GM21367 (cell line): ENCODE data around the gene TBX5.

ENCODE experiments used
- ATAC-seq: cut with Tn5 transposase; IDR thresholded peaks from one replicate; pipeline ENCODE4 v1.9.1; 2021; ENCODE audit not compliant: unreplicated experiment

Gene TBX5

GRCh38 chr12:114431902-114432301 is 26.0 kb upstream of the TBX5 start:
- no peak for ATAC-seq

- ATAC-seq = no peak
These were observed 24.4 kb upstream of the TBX5 start for GRCh38 chr12:114430306-114430705.

- ATAC-seq = no peak
These were observed 19.2 kb upstream of the TBX5 start for GRCh38 chr12:114425031-114425626.

- ATAC-seq = no peak
These were observed 15.0 kb upstream of the TBX5 start for GRCh38 chr12:114420944-114421335.

GRCh38 chr12:114420182-114420943 is 14.4 kb upstream of the TBX5 start:
- no peak for ATAC-seq

GRCh38 chr12:114416028-114416427 is 10.1 kb upstream of the TBX5 start:
- ATAC-seq = no peak

GRCh38 chr12:114415525-114415868 is 9.6 kb upstream of the TBX5 start:
- no peak for ATAC-seq

GRCh38 chr12:114414866-114415524 is 9.1 kb upstream of the TBX5 start:
- ATAC-seq = no peak

- ATAC-seq = no peak
These were observed 8.3 kb upstream of the TBX5 start for GRCh38 chr12:114414031-114414865.

- ATAC-seq = no peak
These were observed 7.1 kb upstream of the TBX5 start for GRCh38 chr12:114412825-114413749.

- ATAC-seq = no peak
These were observed 6.4 kb upstream of the TBX5 start for GRCh38 chr12:114412307-114412706.

GRCh38 chr12:114411071-114411837 is 5.3 kb upstream of the TBX5 start:
- ATAC-seq = no peak

GRCh38 chr12:114409852-114410600 is 4.1 kb upstream of the TBX5 start:
- no peak for ATAC-seq

GRCh38 chr12:114408886-114409851 is 3.2 kb upstream of the TBX5 start:
- no peak for ATAC-seq

- ATAC-seq = no peak
These were observed 2.5 kb upstream of the TBX5 start for GRCh38 chr12:114408471-114408885.

- ATAC-seq = no peak
These were observed 2.0 kb upstream of the TBX5 start for GRCh38 chr12:114407842-114408411.
